ENCODE results near the gene CPA1. TPM values are rescaled to one million over a fixed set of nuclear protein-coding genes. Genes with fewer than 3 reads are reported as not detected.

Gene CPA1
- total RNA-seq, 1 experiment from 2014 or later, result not detected

- peaks cover 15% of the 10 kb centered on the region for H3K4me1 ChIP-seq
- Mint-ChIP-seq H3K9me3 (ENCODE audit: unreplicated experiment) (no peaks in the 10 kb centered on the region), H3K27ac (ENCODE audit: unreplicated experiment) (peak overlapping the region; percentile 43), H3K4me3 (ENCODE audit: unreplicated experiment) (peak overlapping the region; percentile 61), H3K27me3 (ENCODE audit: insufficient read depth, unreplicated experiment) (no peaks in the 10 kb centered on the region), H3K4me1 (ENCODE audit: low read depth, unreplicated experiment) (peaks cover 23% of the 10 kb centered on the region), H3K36me3 (ENCODE audit: insufficient read depth, unreplicated experiment) (no peaks in the 10 kb centered on the region)
- H3K9me3 ChIP-seq, result no peaks in the 10 kb centered on the region
- CTCF ChIA-PET, result interaction anchor here (0.8 kb wide), 1 partner anchor 92 kb away, joined by 3 read pairs; no protein-coding TSS in a partner anchor
- H3K27me3 ChIP-seq (replicated peaks; ENCODE audit: control insufficient read depth, insufficient read depth, low read length), result no peaks in the 10 kb centered on the region
- intact Hi-C loops (cut with micrococcal nuclease; ENCODE audit: unreplicated experiment), result no loop called here
- POLR2A ChIA-PET, result no interaction called here
- BruUV-seq (replicated peaks), result no TSS peak
- no peak for DNase-seq
- no peaks in the 10 kb centered on the region for H3K36me3 ChIP-seq (ENCODE audit: control insufficient read depth, insufficient read depth, low read length)
- TF ChIP-seq CTCF (IDR thresholded peaks at IDR 0.05; ENCODE audit: insufficient read depth in 1 of 2, low read depth in 1 of 2, low read length in 1 of 2, severe bottlenecking in 1 of 2, unreplicated experiment in 1 of 2), result no peak
- no peak overlapping the region for H3K4me3 ChIP-seq (ENCODE audit: low read depth, low read length)
These were observed 12.8 kb downstream of the CPA1 start for GRCh38 chr7:130393101-130393561.

GRCh38 chr7:130393841-130394411, 13.6 kb downstream of the CPA1 start:
- CTCF ChIA-PET, result no interaction called here
- H3K9me3 ChIP-seq, result no peaks in the 10 kb centered on the region
- no peak overlapping the region for H3K4me3 ChIP-seq (ENCODE audit: low read depth, low read length)
- H3K9me3 Mint-ChIP-seq (ENCODE audit: unreplicated experiment), result no peaks in the 10 kb centered on the region
- intact Hi-C loops (cut with micrococcal nuclease; ENCODE audit: unreplicated experiment), result no loop called here
- no peaks in the 10 kb centered on the region for H3K27me3 ChIP-seq (replicated peaks; ENCODE audit: control insufficient read depth, insufficient read depth, low read length)
- peaks cover 23% of the 10 kb centered on the region for H3K4me1 Mint-ChIP-seq (ENCODE audit: low read depth, unreplicated experiment)
- BruUV-seq (replicated peaks), result no TSS peak
- POLR2A ChIA-PET, result no interaction called here
- H3K27ac Mint-ChIP-seq (ENCODE audit: unreplicated experiment), result peak overlapping the region; percentile 43
- no peaks in the 10 kb centered on the region for H3K36me3 Mint-ChIP-seq (ENCODE audit: insufficient read depth, unreplicated experiment)
- no peaks in the 10 kb centered on the region for H3K27me3 Mint-ChIP-seq (ENCODE audit: insufficient read depth, unreplicated experiment)
- H3K4me3 Mint-ChIP-seq (ENCODE audit: unreplicated experiment), result peak overlapping the region; percentile 32
- H3K36me3 ChIP-seq (ENCODE audit: control insufficient read depth, insufficient read depth, low read length), result no peaks in the 10 kb centered on the region
- TF ChIP-seq CTCF (IDR thresholded peaks at IDR 0.05; ENCODE audit: insufficient read depth in 1 of 2, low read depth in 1 of 2, low read length in 1 of 2, severe bottlenecking in 1 of 2, unreplicated experiment in 1 of 2), result no peak
- peaks cover 15% of the 10 kb centered on the region for H3K4me1 ChIP-seq
- DNase-seq, result no peak

- BruUV-seq (replicated peaks), result no TSS peak
- Mint-ChIP-seq H3K4me3 (ENCODE audit: unreplicated experiment) (no peak overlapping the region), H3K27ac (ENCODE audit: unreplicated experiment) (no peak overlapping the region), H3K9me3 (ENCODE audit: unreplicated experiment) (no peaks in the 10 kb centered on the region), H3K36me3 (ENCODE audit: insufficient read depth, unreplicated experiment) (no peaks in the 10 kb centered on the region), H3K27me3 (ENCODE audit: insufficient read depth, unreplicated experiment) (no peaks in the 10 kb centered on the region), H3K4me1 (ENCODE audit: low read depth, unreplicated experiment) (peaks cover 23% of the 10 kb centered on the region)
- peaks cover 15% of the 10 kb centered on the region for H3K4me1 ChIP-seq
- intact Hi-C loops (cut with micrococcal nuclease; ENCODE audit: unreplicated experiment), result no loop called here
- no peaks in the 10 kb centered on the region for H3K27me3 ChIP-seq (replicated peaks; ENCODE audit: control insufficient read depth, insufficient read depth, low read length)
- CTCF ChIA-PET, result no interaction called here
- POLR2A ChIA-PET, result no interaction called here
- no peaks in the 10 kb centered on the region for H3K36me3 ChIP-seq (ENCODE audit: control insufficient read depth, insufficient read depth, low read length)
- DNase-seq, result no peak
- no peak overlapping the region for H3K4me3 ChIP-seq (ENCODE audit: low read depth, low read length)
- no peak for TF ChIP-seq CTCF (IDR thresholded peaks at IDR 0.05; ENCODE audit: insufficient read depth in 1 of 2, low read depth in 1 of 2, low read length in 1 of 2, severe bottlenecking in 1 of 2, unreplicated experiment in 1 of 2)
- H3K9me3 ChIP-seq, result no peaks in the 10 kb centered on the region
These were observed 14.3 kb downstream of the CPA1 start for GRCh38 chr7:130394421-130395195.
